Measurements from ENCODE around the gene NXN. TPM values are rescaled to one million over a fixed set of nuclear protein-coding genes. Genes with fewer than 3 reads are reported as not detected.

NXN gene
- total and polyA plus RNA-seq, 2 donors = 54.2 to 81.2 TPM

- DNase-seq (ENCODE audit: extremely low spot score) = no peak
- H3K4me1 ChIP-seq (ENCODE audit: insufficient read depth) = no peaks in the 10 kb centered on the region
- no peaks in the 10 kb centered on the region for H3K36me3 ChIP-seq (ENCODE audit: insufficient read depth)
- H3K4me3 ChIP-seq (ENCODE audit: low read depth, low read length) = no peak overlapping the region
- WGBS = 91% methylated on average over 37 of the region's 37 CpGs
- no peak overlapping the region for H3K27ac ChIP-seq (ENCODE audit: low read depth)
Observed at GRCh38 chr17:802901-803881, 176.4 kb downstream of the NXN start.

DNA sequence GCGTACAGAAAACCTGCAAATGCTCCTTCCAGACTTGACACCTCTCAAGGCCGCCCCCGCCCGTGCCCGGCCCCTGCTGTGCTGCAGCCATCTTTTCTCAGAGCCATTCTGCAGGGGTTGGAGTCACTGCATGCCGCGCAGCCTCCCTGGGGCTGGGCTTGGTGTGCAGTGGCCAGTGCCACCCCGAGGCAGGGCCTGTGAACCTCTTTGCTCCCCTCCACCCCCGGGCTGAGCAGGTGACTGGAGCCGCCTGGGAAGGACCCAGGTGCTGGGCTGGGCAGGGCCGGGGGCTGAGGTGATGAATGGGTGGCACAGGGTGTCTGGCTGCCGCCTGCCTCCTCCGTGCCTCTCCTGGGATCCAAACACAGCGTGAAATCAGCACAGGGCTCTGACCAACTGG is 177.1 kb downstream of the NXN start:
- H3K27ac ChIP-seq (ENCODE audit: low read depth) = no peak overlapping the region
- H3K4me3 ChIP-seq (ENCODE audit: low read depth, low read length) = no peak overlapping the region
- 95% methylated on average over 14 of the region's 14 CpGs for WGBS
- H3K4me1 ChIP-seq (ENCODE audit: insufficient read depth) = no peaks in the 10 kb centered on the region
- H3K36me3 ChIP-seq (ENCODE audit: insufficient read depth) = no peaks in the 10 kb centered on the region
- DNase-seq (ENCODE audit: extremely low spot score) = no peak

DNA sequence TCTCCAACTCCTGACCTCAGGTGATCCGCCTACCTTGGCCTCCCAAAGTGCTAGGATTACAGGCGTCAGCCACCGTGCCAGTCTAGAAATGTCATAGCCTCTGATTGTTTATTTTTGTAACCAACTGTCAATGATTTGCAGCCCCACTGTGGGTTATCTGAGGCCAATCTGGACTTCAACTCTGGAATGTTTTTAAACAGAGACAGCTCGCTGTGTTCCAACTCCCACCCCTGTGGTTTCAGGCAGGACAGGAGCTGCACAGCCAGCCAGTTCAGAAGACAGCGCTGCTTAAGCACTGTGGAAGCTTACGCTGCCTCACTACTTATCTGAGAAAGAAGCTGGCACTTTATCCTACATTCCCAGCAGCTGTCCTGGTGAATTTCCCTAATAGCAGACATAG is 177.9 kb downstream of the NXN start:
- WGBS = 71% methylated on average over 6 of the region's 6 CpGs
- Histone ChIP-seq H3K4me3 (ENCODE audit: low read depth, low read length) (no peak overlapping the region), H3K4me1 (ENCODE audit: insufficient read depth) (no peaks in the 10 kb centered on the region), H3K36me3 (ENCODE audit: insufficient read depth) (no peaks in the 10 kb centered on the region), H3K27ac (ENCODE audit: low read depth) (no peak overlapping the region)
- DNase-seq (ENCODE audit: extremely low spot score) = no peak

DNA sequence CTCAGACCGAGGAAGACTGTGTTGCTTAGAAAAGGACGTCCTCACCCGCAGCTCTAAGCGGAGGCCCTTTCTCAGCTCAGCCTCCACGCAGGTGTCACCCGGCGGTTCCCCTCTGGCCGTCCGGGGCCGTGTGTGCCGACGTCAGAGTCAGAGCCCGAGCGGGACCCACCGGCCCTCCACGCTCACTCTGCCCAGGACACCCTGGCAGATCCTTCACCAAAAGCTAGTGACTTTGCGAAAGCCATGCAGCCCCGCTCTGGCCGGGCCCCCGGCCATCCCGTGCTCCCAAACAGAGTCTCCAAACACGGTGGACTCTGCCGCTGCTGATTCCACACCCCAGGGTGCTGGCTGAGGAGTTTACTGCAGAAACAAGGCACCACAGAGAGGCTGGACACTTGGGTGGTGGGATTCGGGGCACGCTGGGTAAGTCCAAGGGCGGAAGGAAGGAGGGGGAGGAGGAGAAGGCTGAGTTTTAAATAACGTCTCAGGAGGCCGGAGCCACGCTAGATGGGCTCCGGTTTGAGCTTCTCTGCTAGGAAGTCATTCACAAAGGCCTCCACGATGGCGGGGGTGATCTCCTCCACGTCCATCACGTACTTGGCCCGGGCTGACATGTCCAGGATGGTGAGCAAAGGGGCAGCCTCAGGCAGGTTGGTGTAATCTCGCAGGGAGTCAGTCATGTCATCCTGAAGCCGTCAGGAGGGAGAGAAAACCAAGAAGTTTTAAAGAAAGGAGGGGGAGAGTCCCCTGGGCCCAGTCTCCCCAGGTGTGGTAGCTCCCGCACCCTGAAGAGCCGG is 178.9 kb downstream of the NXN start:
- H3K27ac ChIP-seq (ENCODE audit: low read depth) = no peak overlapping the region
- DNase-seq (ENCODE audit: extremely low spot score) = no peak
- H3K4me3 ChIP-seq (ENCODE audit: low read depth, low read length) = no peak overlapping the region
- H3K36me3 ChIP-seq (ENCODE audit: insufficient read depth) = no peaks in the 10 kb centered on the region
- no peaks in the 10 kb centered on the region for H3K4me1 ChIP-seq (ENCODE audit: insufficient read depth)
- 89% methylated on average over 39 of the region's 39 CpGs for whole genome bisulfite sequencing

GRCh38 chr17:799261-799660 is 180.3 kb downstream of the NXN start:
- H3K27ac ChIP-seq (ENCODE audit: low read depth) = no peak overlapping the region
- no peak overlapping the region for H3K4me3 ChIP-seq (ENCODE audit: low read depth, low read length)
- H3K36me3 ChIP-seq (ENCODE audit: insufficient read depth) = no peaks in the 10 kb centered on the region
- WGBS = 85% methylated on average over 11 of the region's 11 CpGs
- DNase-seq (ENCODE audit: extremely low spot score) = no peak
- H3K4me1 ChIP-seq (ENCODE audit: insufficient read depth) = no peaks in the 10 kb centered on the region

- H3K27ac ChIP-seq (ENCODE audit: low read depth) = no peak overlapping the region
- H3K36me3 ChIP-seq (ENCODE audit: insufficient read depth) = no peaks in the 10 kb centered on the region
- 66% methylated on average over 11 of the region's 11 CpGs for WGBS
- no peak overlapping the region for H3K4me3 ChIP-seq (ENCODE audit: low read depth, low read length)
- no peaks in the 10 kb centered on the region for H3K4me1 ChIP-seq (ENCODE audit: insufficient read depth)
- DNase-seq (ENCODE audit: extremely low spot score) = no peak
Observed at GRCh38 chr17:798246-798645, 181.3 kb downstream of the NXN start.

- Histone ChIP-seq H3K4me1 (ENCODE audit: insufficient read depth) (no peaks in the 10 kb centered on the region), H3K27ac (ENCODE audit: low read depth) (no peak overlapping the region), H3K4me3 (ENCODE audit: low read depth, low read length) (no peak overlapping the region), H3K36me3 (ENCODE audit: insufficient read depth) (no peaks in the 10 kb centered on the region)
- DNase-seq (ENCODE audit: extremely low spot score) = no peak
- WGBS = 85% methylated on average over 22 of the region's 22 CpGs
Observed at GRCh38 chr17:797236-797840, 182.2 kb downstream of the NXN start.

DNA sequence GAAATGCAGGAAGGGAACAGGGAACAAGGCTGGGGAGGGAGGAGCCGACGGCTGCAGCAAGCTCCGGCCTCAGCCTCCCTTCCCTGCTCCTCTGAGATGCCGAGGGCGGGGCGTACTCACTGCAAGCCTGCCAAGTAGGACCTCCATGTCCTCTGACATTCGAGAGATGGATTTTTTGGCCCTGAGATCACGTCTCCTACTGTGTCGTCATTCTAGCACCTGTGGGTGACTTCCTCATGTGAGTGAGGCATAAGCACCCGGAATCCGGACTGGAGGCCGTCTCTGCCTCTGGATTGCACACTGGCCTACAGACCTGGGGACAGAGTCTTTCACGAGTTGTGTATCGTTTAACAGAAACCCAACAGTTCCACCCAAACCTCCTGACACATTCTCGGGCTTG is 183.0 kb downstream of the NXN start:
- H3K4me1 ChIP-seq (ENCODE audit: insufficient read depth) = no peaks in the 10 kb centered on the region
- no peak overlapping the region for H3K27ac ChIP-seq (ENCODE audit: low read depth)
- no peak for DNase-seq (ENCODE audit: extremely low spot score)
- no peak overlapping the region for H3K4me3 ChIP-seq (ENCODE audit: low read depth, low read length)
- WGBS = 86% methylated on average over 15 of the region's 15 CpGs
- H3K36me3 ChIP-seq (ENCODE audit: insufficient read depth) = no peaks in the 10 kb centered on the region

- Histone ChIP-seq H3K27ac (ENCODE audit: low read depth) (no peak overlapping the region), H3K4me3 (ENCODE audit: low read depth, low read length) (no peak overlapping the region), H3K4me1 (ENCODE audit: insufficient read depth) (no peaks in the 10 kb centered on the region), H3K36me3 (ENCODE audit: insufficient read depth) (no peaks in the 10 kb centered on the region)
- DNase-seq (ENCODE audit: extremely low spot score) = no peak
- 74% methylated on average over 9 of the region's 9 CpGs for WGBS
Observed at GRCh38 chr17:795721-796120, 183.9 kb downstream of the NXN start.

- H3K4me1 ChIP-seq (ENCODE audit: insufficient read depth) = no peaks in the 10 kb centered on the region
- H3K36me3 ChIP-seq (ENCODE audit: insufficient read depth) = no peaks in the 10 kb centered on the region
- WGBS = 58% methylated on average over 14 of the region's 14 CpGs
- no peak overlapping the region for H3K4me3 ChIP-seq (ENCODE audit: low read depth, low read length)
- no peak for DNase-seq (ENCODE audit: extremely low spot score)
- H3K27ac ChIP-seq (ENCODE audit: low read depth) = no peak overlapping the region
Observed at GRCh38 chr17:795276-795675, 184.3 kb downstream of the NXN start.

DNA sequence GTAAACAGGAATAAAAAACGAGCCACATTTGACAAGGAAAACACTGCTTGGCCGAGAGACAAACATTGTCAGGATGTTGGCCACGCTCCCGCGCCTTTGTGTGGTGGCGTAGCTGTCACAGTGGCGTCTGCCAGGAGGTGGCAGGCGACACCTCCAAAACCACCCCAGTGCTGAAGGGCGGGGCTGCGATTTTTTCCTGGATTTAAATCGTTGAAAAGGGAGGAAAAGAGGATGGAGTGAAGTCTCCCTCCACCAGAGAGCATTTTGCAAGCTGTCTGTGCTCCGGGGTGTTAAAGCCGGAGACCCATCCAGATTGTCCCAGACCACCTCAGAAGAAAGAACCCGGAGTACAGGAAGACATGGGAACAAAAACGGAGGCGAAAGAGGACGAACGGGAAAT is 184.7 kb downstream of the NXN start:
- 7% methylated on average over 18 of the region's 18 CpGs for WGBS
- H3K4me1 ChIP-seq (ENCODE audit: insufficient read depth) = no peaks in the 10 kb centered on the region

GRCh38 chr17:792277-792676 is 187.3 kb downstream of the NXN start:
- no peak overlapping the region for H3K27ac ChIP-seq (ENCODE audit: low read depth)
- H3K4me1 ChIP-seq (ENCODE audit: insufficient read depth) = no peaks in the 10 kb centered on the region
- H3K36me3 ChIP-seq (ENCODE audit: insufficient read depth) = no peaks in the 10 kb centered on the region
- DNase-seq (ENCODE audit: extremely low spot score) = no peak
- WGBS = 57% methylated on average over 9 of the region's 9 CpGs
- no peak overlapping the region for H3K4me3 ChIP-seq (ENCODE audit: low read depth, low read length)

More for the DNA sequence above, 184.7 kb downstream of the NXN start:
- H3K36me3 ChIP-seq (ENCODE audit: insufficient read depth) = no peaks in the 10 kb centered on the region
- H3K27ac ChIP-seq (ENCODE audit: low read depth) = no peak overlapping the region
- peak; percentile 71 for DNase-seq (ENCODE audit: extremely low spot score)
- H3K4me3 ChIP-seq (ENCODE audit: low read depth, low read length) = no peak overlapping the region

DNA sequence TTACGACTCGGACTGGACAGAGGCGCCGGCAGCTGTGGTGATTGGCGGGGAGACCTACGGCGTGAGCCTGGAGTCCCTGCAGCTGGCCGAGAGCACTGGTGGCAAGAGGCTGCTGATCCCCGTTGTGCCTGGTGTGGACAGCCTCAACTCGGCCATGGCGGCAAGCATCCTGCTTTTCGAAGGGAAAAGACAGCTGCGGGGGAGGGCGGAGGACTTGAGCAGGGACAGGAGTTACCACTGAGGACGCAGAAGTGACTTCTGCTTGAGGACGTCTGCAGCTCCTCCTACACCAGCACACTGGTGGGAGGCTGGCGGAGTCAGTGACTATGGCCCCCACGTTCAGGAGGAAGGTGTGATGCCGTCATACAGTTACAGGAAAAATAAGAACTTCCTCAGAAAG is 187.7 kb downstream of the NXN start:
- Histone ChIP-seq H3K4me3 (ENCODE audit: low read depth, low read length) (no peak overlapping the region), H3K36me3 (ENCODE audit: insufficient read depth) (no peaks in the 10 kb centered on the region), H3K27ac (ENCODE audit: low read depth) (no peak overlapping the region), H3K4me1 (ENCODE audit: insufficient read depth) (no peaks in the 10 kb centered on the region)
- WGBS = 84% methylated on average over 19 of the region's 19 CpGs
- no peak for DNase-seq (ENCODE audit: extremely low spot score)

Measured in urinary bladder (tissue), 4 donors.